OCI-LY7 (cell line): ENCODE measurements around the gene MYOCD.

Experiments
- EZH2phosphoT487 ChIP-seq: fragments of 200-600 bp; sonication (generic); IDR thresholded peaks from 2 replicates; pipeline ENCODE4 v1.6.1; 2018; ENCODE audit warnings: low read depth, borderline replicate concordance, mild to moderate bottlenecking, mixed run types, antibody characterized with exemption, low read length, moderate library complexity, mixed read lengths
- TF ChIP-seq, protein P1 (sequence below): fragments of 200-600 bp; sonication (generic); conservative IDR thresholded peaks from 2 replicates; pipeline ENCODE4 v1.5.1; 2014; ENCODE audit warnings: mild to moderate bottlenecking, antibody characterized with exemption, low read length, moderate library complexity, mixed read lengths

DNA sequence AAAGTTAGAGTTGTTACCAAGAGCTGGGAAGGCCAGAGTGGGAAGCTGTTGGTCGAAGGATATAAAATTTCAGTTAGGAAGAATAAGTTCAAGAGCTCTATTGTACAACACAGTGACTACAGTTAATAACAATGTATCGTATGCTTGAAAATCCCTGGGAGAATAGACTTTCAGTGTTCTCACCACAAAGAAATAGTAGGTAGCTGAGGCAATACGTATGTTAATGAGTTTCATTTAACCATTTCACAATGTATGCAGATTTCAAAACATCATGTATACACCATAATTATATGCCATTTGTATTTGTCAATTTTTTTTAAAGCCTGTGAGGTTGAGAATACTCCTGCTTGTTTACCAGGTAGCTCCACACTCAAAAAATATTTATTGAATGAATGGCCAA is 41.5 kb upstream of the MYOCD start:
- TF ChIP-seq, protein P1, sequence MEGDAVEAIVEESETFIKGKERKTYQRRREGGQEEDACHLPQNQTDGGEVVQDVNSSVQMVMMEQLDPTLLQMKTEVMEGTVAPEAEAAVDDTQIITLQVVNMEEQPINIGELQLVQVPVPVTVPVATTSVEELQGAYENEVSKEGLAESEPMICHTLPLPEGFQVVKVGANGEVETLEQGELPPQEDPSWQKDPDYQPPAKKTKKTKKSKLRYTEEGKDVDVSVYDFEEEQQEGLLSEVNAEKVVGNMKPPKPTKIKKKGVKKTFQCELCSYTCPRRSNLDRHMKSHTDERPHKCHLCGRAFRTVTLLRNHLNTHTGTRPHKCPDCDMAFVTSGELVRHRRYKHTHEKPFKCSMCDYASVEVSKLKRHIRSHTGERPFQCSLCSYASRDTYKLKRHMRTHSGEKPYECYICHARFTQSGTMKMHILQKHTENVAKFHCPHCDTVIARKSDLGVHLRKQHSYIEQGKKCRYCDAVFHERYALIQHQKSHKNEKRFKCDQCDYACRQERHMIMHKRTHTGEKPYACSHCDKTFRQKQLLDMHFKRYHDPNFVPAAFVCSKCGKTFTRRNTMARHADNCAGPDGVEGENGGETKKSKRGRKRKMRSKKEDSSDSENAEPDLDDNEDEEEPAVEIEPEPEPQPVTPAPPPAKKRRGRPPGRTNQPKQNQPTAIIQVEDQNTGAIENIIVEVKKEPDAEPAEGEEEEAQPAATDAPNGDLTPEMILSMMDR: no peak
- TF ChIP-seq EZH2phosphoT487: no peak
